SK-N-SH (cell line): ENCODE results near the gene DOCK3. TPM values are rescaled to one million over a fixed set of nuclear protein-coding genes. Genes with fewer than 3 reads are reported as not detected.

Experiments
- CTCF ChIA-PET: fragments of 300-600, 350-600 bp; formaldehyde crosslinking; extraction: SDS; loops from one replicate; lab custom pipeline; 2021; lab: Yijun Ruan, JAX
- POLR2A ChIA-PET: fragments of 350-600 bp; sonication (Branson Sonifier 250); formaldehyde crosslinking; extraction: SDS; loops from one replicate; lab custom pipeline; 2020; ENCODE audit warnings: antibody characterized with exemption, inconsistent platforms; lab: Yijun Ruan, JAX
- DNase-seq: peaks from one replicate; pipeline ENCODE4 v3.0.0; 2012
- H2AFZ ChIP-seq: fragments of 200-600 bp; sonication (generic); 2 replicates; pipeline ENCODE4 v1.8.1; 2016; ENCODE audit warnings: antibody characterized with exemption, mild to moderate bottlenecking, low read depth
- H3F3A ChIP-seq: fragments of 200-600 bp; sonication (generic); replicated peaks from 2 replicates; pipeline ENCODE3; 2016; ENCODE audit warnings: antibody characterized with exemption, mild to moderate bottlenecking; ENCODE audit not compliant: insufficient read depth
- H3K27ac ChIP-seq, 2 experiments: fragments of 200-500 bp in 1 of 2; fragments of 200-600 bp in 1 of 2; sonication (Bioruptor generic) in 1 of 2; sonication (generic), shearing (Covaris generic) in 1 of 2; 2 replicates each; pipeline versions ENCODE4 v1.5.1 to v1.6.1; 2014 to 2016; ENCODE audit warnings: low read depth in 2 of 2, inconsistent platforms in 1 of 2, low read length in 1 of 2, mild to moderate bottlenecking in 1 of 2, mixed read lengths in 1 of 2
- H3K27me3 ChIP-seq: fragments of 200-600 bp; sonication (generic), shearing (Covaris generic); 2 replicates; pipeline ENCODE4 v1.6.1; 2016; ENCODE audit warnings: mixed run types; ENCODE audit not compliant: insufficient read depth
- H3K36me3 ChIP-seq, 2 experiments: fragments of 200-500 bp in 1 of 2; fragments of 200-600 bp in 1 of 2; sonication (Bioruptor generic) in 1 of 2; sonication (generic) in 1 of 2; replicated peaks in 1 of 2; 2 replicates each; pipeline versions ENCODE3 to v1.5.1; 2014 to 2016; ENCODE audit warnings: low read length in 1 of 2, mild to moderate bottlenecking in 1 of 2; ENCODE audit not compliant: insufficient read depth in 2 of 2, control insufficient read depth in 1 of 2
- H3K4me1 ChIP-seq, 2 experiments: fragments of 200-500 bp in 1 of 2; fragments of 200-600 bp in 1 of 2; sonication (Bioruptor generic) in 1 of 2; sonication (generic), shearing (Covaris generic) in 1 of 2; 2 replicates each; pipeline versions ENCODE4 v1.5.1 to v1.6.1; 2014 to 2016; ENCODE audit warnings: low read depth in 1 of 2, low read length in 1 of 2, mixed run types in 1 of 2; ENCODE audit not compliant: insufficient read depth in 2 of 2, control insufficient read depth in 1 of 2
- H3K4me2 ChIP-seq: fragments of 200-600 bp; sonication (generic), shearing (Covaris generic); 2 replicates; pipeline ENCODE4 v1.6.1; 2017; ENCODE audit warnings: mixed run types
- H3K4me3 ChIP-seq, 2 experiments: fragments of 200-500 bp in 1 of 2; fragments of 200-600 bp in 1 of 2; sonication (Bioruptor generic) in 1 of 2; sonication (generic), shearing (Covaris generic) in 1 of 2; 2 replicates each; pipeline versions ENCODE4 v1.5.1 to v1.8.1; 2014 to 2016; ENCODE audit warnings: low read depth in 2 of 2, inconsistent platforms in 1 of 2, low read length in 1 of 2, mild to moderate bottlenecking in 1 of 2, mixed read lengths in 1 of 2, moderate library complexity in 1 of 2
- H3K79me2 ChIP-seq: fragments of 200-600 bp; sonication (generic); 2 replicates; pipeline ENCODE4 v1.8.1; 2017; ENCODE audit warnings: mild to moderate bottlenecking; ENCODE audit not compliant: insufficient read depth
- H3K9ac ChIP-seq: fragments of 200-600 bp; sonication (generic); 2 replicates; pipeline ENCODE4 v1.6.1; 2017; ENCODE audit warnings: mixed run types
- H3K9me2 ChIP-seq: fragments of 200-600 bp; sonication (generic); 2 replicates; pipeline ENCODE4 v1.6.1; 2017; ENCODE audit warnings: mixed run types
- H3K9me3 ChIP-seq: fragments of 200-600 bp; sonication (generic); 2 replicates; pipeline ENCODE4 v1.6.1; 2017; ENCODE audit warnings: mixed run types, mild to moderate bottlenecking, moderate library complexity
- H4K20me1 ChIP-seq: fragments of 200-600 bp; sonication (generic); 2 replicates; pipeline ENCODE4 v1.6.1; 2017; ENCODE audit warnings: mild to moderate bottlenecking, mixed run types; ENCODE audit not compliant: insufficient read depth
- CHD2 ChIP-seq: fragments of 150-350 bp; IDR thresholded peaks from 2 replicates; pipeline ENCODE4 v1.6.1; 2018; ENCODE audit warnings: low read length; ENCODE audit not compliant: partially characterized antibody
- CTCF ChIP-seq: fragments of 200-600 bp; sonication (generic); IDR thresholded peaks from 2 replicates; pipeline ENCODE4 v1.6.1; 2017; ENCODE audit warnings: antibody characterized with exemption, mild to moderate bottlenecking, moderate library complexity
- ELF1 ChIP-seq: IDR thresholded peaks from 2 replicates; pipeline ENCODE4 v1.4.0; 2012
- EP300 ChIP-seq, 2 experiments: IDR thresholded peaks; 2 replicates each; pipeline versions ENCODE4 v1.4.0 to v1.6.1; 2012; ENCODE audit warnings: borderline replicate concordance in 1 of 2, low read depth in 1 of 2, low read length in 1 of 2
- FOSL2 ChIP-seq: IDR thresholded peaks from 2 replicates; pipeline ENCODE4 v1.4.0; 2012; ENCODE audit warnings: low read depth, mild to moderate bottlenecking, moderate library complexity, borderline replicate concordance
- FOXJ3 ChIP-seq: sonication (generic); formaldehyde crosslinking; IDR thresholded peaks from 2 replicates; pipeline ENCODE4 v1.5.1; 2020; ENCODE audit warnings: mild to moderate bottlenecking, missing genetic modification reagents
- GABPA ChIP-seq: IDR thresholded peaks from 2 replicates; pipeline ENCODE4 v1.4.0; 2012; ENCODE audit warnings: low read depth, mild to moderate bottlenecking
- MAX ChIP-seq: IDR thresholded peaks from 2 replicates; pipeline ENCODE4 v1.4.0; 2012; ENCODE audit warnings: low read depth
- NFIC ChIP-seq: IDR thresholded peaks from 2 replicates; pipeline ENCODE4 v1.4.0; 2012; ENCODE audit warnings: borderline replicate concordance
- NRF1 ChIP-seq: IDR thresholded peaks from 2 replicates; pipeline ENCODE4 v1.6.1; 2012; ENCODE audit warnings: low read depth, mild to moderate bottlenecking, low read length
- POLR2AphosphoS5 ChIP-seq: IDR thresholded peaks from 2 replicates; pipeline ENCODE4 v1.6.1; 2012; ENCODE audit warnings: low read depth, low read length
- RAD21 ChIP-seq: IDR thresholded peaks from 2 replicates; pipeline ENCODE4 v1.6.1; 2012; ENCODE audit warnings: mild to moderate bottlenecking, low read length
- RCOR1 ChIP-seq: fragments of 150-350 bp; IDR thresholded peaks from 2 replicates; pipeline ENCODE4 v1.6.1; 2017; ENCODE audit warnings: antibody characterized with exemption, low read length
- RFX5 ChIP-seq: IDR thresholded peaks from 2 replicates; pipeline ENCODE4 v1.6.1; 2012; ENCODE audit warnings: mild to moderate bottlenecking, improper control_type of control experiment, low read length
- RXRA ChIP-seq: IDR thresholded peaks from 2 replicates; pipeline ENCODE4 v1.4.0; 2012; ENCODE audit warnings: low read depth, mild to moderate bottlenecking, borderline replicate concordance
- SMC3 ChIP-seq: IDR thresholded peaks from 2 replicates; pipeline ENCODE4 v1.6.1; 2012; ENCODE audit warnings: low read depth, low read length, improper control_type of control experiment
- TAF1 ChIP-seq: IDR thresholded peaks from 2 replicates; pipeline ENCODE4 v1.6.1; 2012; ENCODE audit warnings: low read depth, mild to moderate bottlenecking, low read length, moderate library complexity, borderline replicate concordance
- YY1 ChIP-seq: IDR thresholded peaks from 2 replicates; pipeline ENCODE4 v1.4.0; 2012; ENCODE audit warnings: low read depth, mild to moderate bottlenecking
- WGBS: methylation state at CpG from one replicate; pipeline ENCODE4 v1.1.6; 2017; ENCODE audit warnings: low lambda C conversion rate; 5-methylcytosine and 5-hydroxymethylcytosine counted together
- polyA plus RNA-seq, 3 experiments: library from polyadenylated mRNA; depleted of rRNA; stranded (reverse); fragments of >200 nt; gene quantifications; 2 replicates each; pipeline ENCODE4 v1.2.3, GENCODE V29; 2012

DOCK3 gene
- polyA plus RNA-seq, 1 of the 3 experiments (the other 2 are of a cell fraction): 0.05 TPM

- Histone ChIP-seq H3K9me2 (no peaks in the 10 kb centered on the region), H3K4me2 (peak overlapping the region; percentile 31; the same call in 1 of the 2 replicates), H3K79me2 (no peaks in the 10 kb centered on the region; the same call in 1 of the 2 replicates), H3K4me3 (no peak overlapping the region), H4K20me1 (no peaks in the 10 kb centered on the region), H3K9ac (no peak overlapping the region), H3F3A (no peaks in the 10 kb centered on the region), H3K36me3 (no peaks in the 10 kb centered on the region), H3K9me3 (no peaks in the 10 kb centered on the region)
- 63% methylated on average over 4 of the region's 6 CpGs for WGBS
- CTCF ChIA-PET: interaction anchor here (1.0 to 14.3 kb wide), 9 partner anchors 10 to 744 kb away, joined by 3 to 162 read pairs (median 6); partner anchors contain the start of genes DOCK3 and MAPKAPK3
- TF ChIP-seq RFX5 (no peak), RXRA (0 out of 2 replicates have a peak, but pooled peaks have one; percentile 6), FOSL2 (peak; percentile 63), YY1 (no peak), RAD21 (peak; percentile 74), CTCF (peak; percentile 56), SMC3 (peak; percentile 41; the same call in 1 of the 2 replicates)
- TF ChIP-seq, all 33 proteins: peak for 5
- POLR2A ChIA-PET: no interaction called here
- Histone ChIP-seq H3K4me1 (peaks cover 11 to 34% of the 10 kb centered on the region in 2 experiments; a peak in 3 of 4 replicates), H3K27me3 (no peaks in the 10 kb centered on the region), H3K27ac (0 out of 4 replicates have a peak overlapping the region, but pooled peaks of 1 of the 2 experiments have one; percentile 28), H2AFZ (no peak overlapping the region; the same call in 1 of the 2 replicates)
- DNase-seq: peak; percentile 49
Measured at GRCh38 chr3:50627407-50628051, 47.2 kb upstream of the DOCK3 start.

- Histone ChIP-seq H3K4me1 (peaks cover 11 to 43% of the 10 kb centered on the region in 2 experiments; a peak in 3 of 4 replicates), H3K79me2 (no peaks in the 10 kb centered on the region; the same call in 1 of the 2 replicates), H2AFZ (no peak overlapping the region), H3K9me2 (no peaks in the 10 kb centered on the region), H3K4me3 (no peak overlapping the region), H3K9ac (no peak overlapping the region), H3F3A (no peaks in the 10 kb centered on the region), H3K27ac (no peak overlapping the region), H3K9me3 (no peaks in the 10 kb centered on the region), H4K20me1 (no peaks in the 10 kb centered on the region), H3K27me3 (no peaks in the 10 kb centered on the region), H3K4me2 (no peak overlapping the region), H3K36me3 (no peaks in the 10 kb centered on the region)
- no peak for TF ChIP-seq NRF1
- TF ChIP-seq CTCF: no peak
- TF ChIP-seq FOSL2: no peak
- no peak for TF ChIP-seq RCOR1
- no peak for TF ChIP-seq FOXJ3
- TF ChIP-seq NFIC: no peak
- TF ChIP-seq GABPA: no peak
- TF ChIP-seq CHD2: no peak
- no peak for TF ChIP-seq RFX5
- TF ChIP-seq POLR2AphosphoS5: no peak
- no peak for TF ChIP-seq MAX
- TF ChIP-seq TAF1: no peak
- TF ChIP-seq ELF1: no peak
- TF ChIP-seq RAD21: no peak
- TF ChIP-seq EP300 (IDR thresholded peaks at IDR 0.05; ENCODE audit: borderline replicate concordance in 1 of 2, low read depth in 1 of 2, low read length in 1 of 2): no peak
- no peak for DNase-seq
- WGBS: 97% methylated on average over 3 of the region's 3 CpGs
- POLR2A ChIA-PET: interaction anchor here (1.1 kb wide), 1 partner anchor 10 kb away, joined by 3 read pairs; no protein-coding TSS in a partner anchor
- CTCF ChIA-PET: interaction anchor here (0.8 to 14.3 kb wide), 10 partner anchors 10 to 761 kb away, joined by 3 to 162 read pairs (median 4); partner anchors contain the start of genes DOCK3 and MAPKAPK3
Measured at GRCh38 chr3:50628601-50629000, 46.1 kb upstream of the DOCK3 start.
